HG03558 (cell line): ENCODE data around the gene KRTAP12-2.
"Not testable (repeated sequence)": the region's sequence is repeated elsewhere in the genome, so short reads cannot be mapped to it uniquely, and the experiment has no call there.

Experiments used
- ATAC-seq: cut with Tn5 transposase; IDR thresholded peaks from one replicate; pipeline ENCODE4 v1.9.1; 2021; ENCODE audit warnings: moderate number of reproducible peaks; ENCODE audit not compliant: unreplicated experiment; ENCODE audit errors: extremely low read depth

The KRTAP12-2 gene

DNA sequence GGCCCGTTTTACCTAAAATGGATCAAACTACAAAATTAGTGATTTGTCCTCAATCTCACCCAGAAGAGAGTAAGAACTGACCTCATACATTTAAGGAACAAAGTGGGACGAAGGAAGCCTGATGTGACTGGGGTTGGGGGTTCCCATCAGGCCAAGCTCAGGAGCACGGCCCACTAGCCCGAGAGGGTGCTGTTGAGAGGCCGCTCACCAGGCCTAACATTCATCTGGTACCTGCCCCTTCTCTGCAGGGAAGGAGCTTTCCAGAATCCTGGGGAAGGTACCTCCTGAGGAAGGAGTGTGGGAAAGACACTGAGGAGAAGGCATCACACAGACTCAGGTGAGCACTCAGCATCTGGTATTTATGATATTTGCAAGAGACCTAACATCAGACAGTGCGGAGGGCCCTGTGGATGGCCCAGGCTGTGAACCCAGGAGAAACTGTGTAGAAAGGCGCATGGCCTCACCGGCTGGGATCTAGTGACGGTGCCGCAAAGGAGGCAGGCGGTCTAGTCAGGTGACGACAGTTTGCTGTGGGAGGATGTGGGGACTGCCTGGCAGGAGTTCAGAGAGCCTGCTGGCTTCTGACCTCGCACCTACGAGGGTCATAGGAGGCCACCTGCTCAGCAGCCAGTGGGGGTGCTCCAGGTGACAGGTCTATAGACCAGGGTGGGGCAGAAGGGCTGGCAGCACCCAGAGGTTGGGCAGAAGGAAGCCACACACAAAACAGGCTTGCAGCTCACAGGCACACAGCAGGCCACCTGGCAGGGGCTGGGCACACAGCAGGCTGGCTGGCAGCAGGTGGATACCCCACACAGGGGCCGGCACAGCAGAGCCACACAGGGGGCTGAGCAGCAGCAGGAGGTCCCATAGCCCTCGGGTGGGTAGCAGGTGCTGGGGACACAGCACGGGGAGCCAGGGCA is 12.8 kb downstream of the KRTAP12-2 start:
- ATAC-seq = no peak

GRCh38 chr21:44653123-44653522 is 13.6 kb downstream of the KRTAP12-2 start:
- no peak for ATAC-seq

- no peak for ATAC-seq
These were observed 15.6 kb downstream of the KRTAP12-2 start for GRCh38 chr21:44650973-44651675.

DNA sequence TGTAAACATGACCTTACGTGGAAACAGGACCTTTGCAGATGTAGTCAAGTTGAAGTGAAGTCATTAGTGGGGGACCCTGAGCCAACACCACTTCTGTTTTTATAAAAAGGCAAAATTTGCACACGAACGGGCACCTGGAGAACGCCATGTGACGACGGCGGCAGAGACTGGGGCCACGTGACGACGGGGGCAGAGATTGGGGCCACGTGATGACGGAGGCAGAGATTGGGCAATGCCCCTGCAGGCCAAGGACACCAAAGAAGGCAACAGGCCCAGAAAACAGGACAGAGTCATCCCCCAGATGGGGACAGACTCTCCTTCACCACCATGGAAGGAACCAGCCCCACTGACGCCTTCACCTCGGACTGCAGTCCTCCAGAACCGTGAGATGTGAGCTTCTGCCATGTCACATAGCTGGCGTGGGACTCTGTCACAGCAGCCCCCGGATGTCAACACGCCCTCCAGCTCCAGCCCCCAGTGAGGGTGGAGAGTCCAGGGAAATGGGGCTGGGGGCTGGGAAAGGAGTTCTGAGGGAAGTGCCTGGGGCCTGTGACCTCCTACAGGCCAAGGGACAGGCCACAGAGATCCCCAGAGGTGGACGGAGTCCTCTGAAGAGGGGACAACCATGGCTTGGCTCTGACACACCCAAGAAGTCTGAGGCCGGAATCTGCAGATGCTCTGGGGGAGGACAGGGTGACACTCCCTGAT is 16.3 kb downstream of the KRTAP12-2 start:
- ATAC-seq = no peak

DNA sequence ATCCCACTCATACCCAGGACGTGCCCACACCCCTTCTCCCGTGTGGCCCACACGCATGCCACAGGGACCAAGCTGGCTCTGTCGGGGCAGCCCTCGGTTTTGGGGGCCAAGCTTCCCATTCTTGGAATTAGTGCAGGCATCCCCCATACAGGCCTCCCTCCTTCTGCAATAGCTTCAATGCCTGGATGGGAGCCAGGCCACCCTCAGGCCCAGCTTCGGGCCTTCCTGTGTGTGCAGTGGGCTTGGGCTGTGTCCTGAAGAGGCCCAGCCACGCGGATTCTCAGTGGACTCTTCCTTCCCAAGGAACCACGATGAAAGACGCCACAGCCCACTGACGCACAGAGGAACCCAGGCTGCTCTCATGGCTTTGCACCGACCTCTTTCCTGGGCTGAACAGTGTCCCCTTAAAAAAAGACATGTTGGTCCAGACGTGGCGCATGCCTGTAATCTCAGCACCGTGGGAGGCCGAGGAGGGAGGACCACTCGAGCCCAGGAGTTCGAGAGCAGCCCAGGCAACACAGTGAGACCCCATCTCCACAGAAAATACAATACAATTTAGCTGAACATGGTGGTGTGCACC is 17.1 kb downstream of the KRTAP12-2 start:
- no peak for ATAC-seq

GRCh38 chr21:44648557-44649311 is 18.0 kb downstream of the KRTAP12-2 start:
- ATAC-seq = no peak

- ATAC-seq = no peak
These were observed 19.5 kb downstream of the KRTAP12-2 start for GRCh38 chr21:44647222-44647552.

DNA sequence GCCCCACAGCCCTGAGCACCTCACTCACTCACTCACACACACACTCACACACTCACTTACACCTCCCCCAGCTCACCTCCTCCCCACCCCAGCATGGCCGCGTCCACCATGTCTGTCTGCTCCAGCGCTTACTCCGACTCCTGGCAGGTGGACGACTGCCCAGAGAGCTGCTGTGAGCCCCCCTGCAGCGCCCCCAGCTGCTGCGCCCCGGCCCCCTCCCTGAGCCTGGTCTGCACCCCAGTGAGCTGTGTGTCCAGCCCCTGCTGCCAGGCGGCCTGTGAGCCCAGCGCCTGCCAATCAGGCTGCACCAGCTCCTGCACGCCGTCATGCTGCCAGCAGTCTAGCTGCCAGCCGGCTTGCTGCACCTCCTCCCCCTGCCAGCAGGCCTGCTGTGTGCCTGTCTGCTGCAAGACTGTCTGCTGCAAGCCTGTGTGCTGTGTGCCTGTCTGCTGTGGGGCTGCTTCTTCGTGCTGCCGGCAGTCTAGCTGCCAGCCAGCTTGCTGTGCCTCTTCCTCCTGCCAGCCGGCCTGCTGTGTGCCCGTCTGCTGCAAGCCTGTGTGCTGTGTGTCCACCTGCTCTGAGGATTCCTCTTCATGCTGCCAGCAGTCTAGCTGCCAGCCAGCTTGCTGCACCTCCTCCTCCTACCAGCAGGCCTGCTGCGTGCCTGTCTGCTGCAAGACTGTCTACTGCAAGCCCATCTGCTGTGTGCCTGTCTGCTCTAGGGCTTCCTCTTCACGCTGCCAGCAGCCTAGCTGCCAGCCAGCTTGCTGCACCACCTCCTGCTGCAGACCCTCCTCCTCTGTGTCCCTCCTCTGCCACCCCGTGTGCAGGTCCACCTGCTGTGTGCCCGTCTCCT is 20.1 kb downstream of the KRTAP12-2 start, which contains the start of gene KRTAP10-11:
Gene KRTAP10-11 (plus strand): TSS at position 49 of the 856 bp plus-strand sequence. CDS start 45 bp downstream, at position 94.
- ATAC-seq = not testable (repeated sequence)

DNA sequence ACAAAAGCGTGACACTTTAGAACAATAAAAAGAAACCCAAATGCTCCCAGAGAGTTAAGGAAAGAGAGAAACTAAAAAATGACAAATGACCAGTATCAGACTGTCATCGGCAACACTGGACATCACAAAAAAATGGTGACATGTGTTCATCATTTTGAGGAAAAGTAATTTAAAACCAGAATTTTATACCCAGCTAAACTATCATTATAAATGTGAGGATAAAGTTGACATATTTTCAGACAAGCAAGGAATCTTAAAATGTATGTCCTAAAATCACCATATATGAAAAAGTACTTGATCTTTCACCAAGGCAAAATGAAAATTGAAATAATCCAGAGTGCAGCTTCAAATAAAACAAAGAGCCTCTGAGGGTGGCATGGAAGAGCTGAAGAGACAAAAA is 21.8 kb downstream of the KRTAP12-2 start:
- no peak for ATAC-seq

DNA sequence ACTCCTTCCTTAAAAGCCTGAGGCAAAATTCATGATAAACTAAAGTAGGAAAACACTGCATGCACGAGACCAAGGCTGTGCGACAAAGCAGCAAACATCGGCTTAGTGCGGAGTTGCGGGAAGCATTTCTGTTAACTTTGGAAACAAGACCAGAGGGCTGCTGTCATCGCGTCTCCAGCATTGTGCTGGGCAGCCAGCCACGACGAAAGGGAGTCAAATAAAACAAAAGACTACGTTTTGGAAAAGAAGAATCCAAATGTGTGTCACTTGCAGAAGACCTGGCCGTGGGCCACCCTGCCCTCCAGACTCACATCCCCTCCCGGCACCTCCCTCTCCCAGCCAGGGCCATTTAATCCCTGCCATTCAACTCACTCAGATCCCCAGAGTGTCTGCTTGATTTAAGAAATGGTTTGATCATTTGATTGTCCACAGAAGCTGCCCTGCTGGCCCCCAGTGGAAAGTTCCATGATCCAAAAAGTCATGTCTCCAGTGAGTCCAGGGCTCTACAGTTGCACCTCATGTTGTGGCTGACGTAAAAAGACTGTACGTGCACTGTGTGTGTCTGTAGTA is 22.9 kb downstream of the KRTAP12-2 start:
- no peak for ATAC-seq

DNA sequence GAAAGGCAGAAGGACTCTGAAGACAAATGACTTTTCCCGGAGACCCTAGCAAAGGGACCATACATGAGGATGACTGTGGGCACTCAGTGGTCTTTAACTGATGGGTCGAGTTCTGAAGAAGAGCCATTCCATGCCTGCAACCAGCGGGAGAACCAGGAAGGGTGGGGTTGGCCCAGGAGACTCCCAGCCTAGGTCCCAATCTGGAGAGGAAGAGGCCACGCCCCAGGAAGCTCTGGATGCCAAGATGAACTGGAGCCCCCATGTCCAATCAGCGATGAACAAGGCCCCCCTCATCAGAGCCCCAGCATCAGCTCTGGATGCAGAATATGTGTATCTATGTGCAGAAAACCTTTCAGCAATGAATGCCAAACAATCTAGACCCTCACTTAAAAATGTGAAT is 26.0 kb downstream of the KRTAP12-2 start:
- ATAC-seq = no peak

GRCh38 chr21:44639331-44639655 is 27.4 kb downstream of the KRTAP12-2 start:
- no peak for ATAC-seq

- not testable (repeated sequence) for ATAC-seq
These were observed 28.0 kb downstream of the KRTAP12-2 start for GRCh38 chr21:44638506-44639330.

GRCh38 chr21:44637851-44638348 is 28.8 kb downstream of the KRTAP12-2 start:
- not testable (repeated sequence) for ATAC-seq

DNA sequence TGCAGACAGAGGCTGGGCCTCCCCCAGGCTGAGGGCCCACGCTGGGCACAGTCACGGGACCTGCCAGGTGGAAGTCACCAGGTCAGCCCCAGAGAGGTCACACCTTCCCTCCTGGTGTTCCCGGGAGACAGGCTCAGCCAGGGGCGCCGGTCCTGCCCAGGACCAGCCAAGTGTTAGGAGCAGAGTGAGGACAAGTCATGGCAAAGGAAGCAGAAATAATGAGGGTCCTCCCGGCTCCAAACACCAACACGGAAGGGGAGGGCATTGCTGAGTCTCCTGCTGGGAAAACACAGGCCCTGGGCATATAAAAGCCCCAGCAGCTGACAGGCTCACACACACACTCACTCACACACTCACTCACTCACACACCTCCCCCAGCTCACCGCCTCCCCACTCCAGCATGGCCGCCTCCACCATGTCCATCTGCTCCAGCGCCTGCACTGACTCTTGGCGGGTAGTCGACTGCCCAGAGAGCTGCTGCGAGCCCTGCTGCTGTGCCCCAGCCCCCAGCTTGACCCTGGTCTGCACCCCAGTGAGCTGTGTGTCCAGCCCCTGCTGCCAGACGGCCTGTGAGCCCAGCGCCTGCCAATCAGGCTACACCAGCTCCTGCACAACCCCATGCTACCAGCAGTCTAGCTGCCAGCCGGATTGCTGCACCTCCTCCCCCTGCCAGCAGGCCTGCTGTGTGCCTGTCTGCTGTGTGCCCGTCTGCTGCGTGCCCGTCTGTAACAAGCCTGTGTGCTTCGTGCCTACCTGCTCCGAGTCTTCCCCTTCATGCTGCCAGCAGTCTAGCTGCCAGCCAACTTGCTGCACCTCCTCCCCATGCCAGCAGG is 29.5 kb downstream of the KRTAP12-2 start, which contains the start of gene KRTAP10-10:
Gene KRTAP10-10 (plus strand): TSS at position 339 of the 833 bp plus-strand sequence. CDS start 62 bp downstream, at position 401.
- no peak for ATAC-seq

DNA sequence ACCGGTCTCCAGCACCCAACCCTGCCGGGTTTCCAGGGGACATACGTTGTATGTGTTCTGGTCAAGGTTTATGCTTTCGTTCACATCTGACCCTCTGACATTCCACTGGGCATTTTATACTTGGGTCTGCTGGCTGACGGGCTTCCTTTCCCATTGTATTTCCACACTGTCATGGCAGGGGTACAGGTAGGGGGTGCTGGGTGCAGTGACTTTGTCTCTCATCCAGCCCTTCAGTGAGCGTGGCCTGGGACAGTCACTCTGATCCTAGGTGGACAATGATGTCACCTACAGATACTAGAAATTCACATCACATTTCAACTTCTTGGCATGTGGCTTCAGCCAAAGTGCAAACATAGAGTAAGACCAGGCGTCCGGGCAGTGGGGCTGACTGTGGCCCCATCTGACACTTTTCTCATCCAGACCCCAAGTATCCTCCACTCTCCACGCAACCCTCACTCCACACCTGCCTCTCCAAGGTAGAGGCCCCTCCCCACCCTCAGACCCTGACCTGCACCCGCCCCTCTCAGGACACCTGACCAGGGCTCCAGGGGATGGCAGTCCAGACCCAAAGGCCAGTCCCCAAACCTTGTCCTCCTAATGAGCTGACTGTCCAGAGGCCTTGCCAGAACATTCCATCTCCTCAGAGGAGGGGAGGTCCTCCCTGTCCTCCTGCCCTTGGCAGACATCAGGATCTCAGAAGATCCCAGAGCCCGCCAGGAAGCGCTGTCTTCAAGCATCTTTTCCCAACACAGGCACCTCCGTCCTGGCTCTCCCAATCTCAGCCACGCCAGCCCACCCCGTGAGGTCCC is 30.3 kb downstream of the KRTAP12-2 start:
- ATAC-seq = no peak
